Activated T-cell treated with anti-CD3 and anti-CD28 coated beads, Interleukin-2, amount 50 U/mL, for 24 hours (primary cell): Measurements from ENCODE around the gene HABP4.
"Not testable (repeated sequence)": the region's sequence is repeated elsewhere in the genome, so short reads cannot be mapped to it uniquely, and the experiment has no call there.

Experiments
- DNase-seq: peaks from one replicate; pipeline ENCODE4 v3.0.0-alpha.2; 2020
- H3K27ac Mint-ChIP-seq: 2 replicates; pipeline ENCODE4 v1.8.0; 2020; ENCODE audit warnings: mild to moderate bottlenecking, mixed read lengths
- H3K27me3 Mint-ChIP-seq: 2 replicates; pipeline ENCODE4 v1.8.0; 2020; ENCODE audit warnings: mixed read lengths
- H3K36me3 Mint-ChIP-seq: 2 replicates; pipeline ENCODE4 v1.8.0; 2020; ENCODE audit warnings: low read depth, mixed read lengths
- H3K4me1 Mint-ChIP-seq: 2 replicates; pipeline ENCODE4 v1.8.0; 2020; ENCODE audit warnings: low read depth, mixed read lengths
- H3K4me3 Mint-ChIP-seq: 2 replicates; pipeline ENCODE4 v1.8.0; 2020; ENCODE audit warnings: mild to moderate bottlenecking, moderate library complexity, mixed read lengths
- H3K9me3 Mint-ChIP-seq: 2 replicates; pipeline ENCODE4 v1.8.0; 2020; ENCODE audit warnings: mixed read lengths

HABP4 gene

GRCh38 chr9:96493757-96494156 lies 43.8 kb downstream of the HABP4 start:
- H3K36me3 Mint-ChIP-seq: peaks cover 32% of the 10 kb centered on the region
- H3K27ac Mint-ChIP-seq: no peak overlapping the region
- H3K4me3 Mint-ChIP-seq: no peak overlapping the region
- no peaks in the 10 kb centered on the region for H3K27me3 Mint-ChIP-seq
- peaks cover 16% of the 10 kb centered on the region for H3K4me1 Mint-ChIP-seq
- DNase-seq: no peak
- no peaks in the 10 kb centered on the region for H3K9me3 Mint-ChIP-seq

GRCh38 chr9:96494215-96494800 lies 44.3 kb downstream of the HABP4 start:
- no peaks in the 10 kb centered on the region for H3K9me3 Mint-ChIP-seq
- H3K27ac Mint-ChIP-seq: no peak overlapping the region
- no peaks in the 10 kb centered on the region for H3K27me3 Mint-ChIP-seq
- no peak for DNase-seq
- peaks cover 27% of the 10 kb centered on the region for H3K36me3 Mint-ChIP-seq
- no peak overlapping the region for H3K4me3 Mint-ChIP-seq
- H3K4me1 Mint-ChIP-seq: peaks cover 16% of the 10 kb centered on the region

- no peak overlapping the region for H3K27ac Mint-ChIP-seq
Measured at GRCh38 chr9:96495341-96495740, 45.4 kb downstream of the HABP4 start.

GRCh38 chr9:96496368-96497116 lies 46.6 kb downstream of the HABP4 start:
- Mint-ChIP-seq H3K4me1 (peaks cover 8% of the 10 kb centered on the region), H3K4me3 (no peak overlapping the region), H3K27ac (no peak overlapping the region), H3K9me3 (no peaks in the 10 kb centered on the region), H3K27me3 (no peaks in the 10 kb centered on the region), H3K36me3 (peaks cover 4% of the 10 kb centered on the region)
- no peak for DNase-seq

More at GRCh38 chr9:96495341-96495740, 45.4 kb downstream of the HABP4 start:
- no peaks in the 10 kb centered on the region for H3K9me3 Mint-ChIP-seq
- H3K4me1 Mint-ChIP-seq: peaks cover 16% of the 10 kb centered on the region
- H3K36me3 Mint-ChIP-seq: peaks cover 16% of the 10 kb centered on the region
- H3K27me3 Mint-ChIP-seq: no peaks in the 10 kb centered on the region
- no peak for DNase-seq
- no peak overlapping the region for H3K4me3 Mint-ChIP-seq

GRCh38 chr9:96497117-96497399 lies 47.1 kb downstream of the HABP4 start:
- Mint-ChIP-seq H3K4me3 (no peak overlapping the region), H3K27me3 (no peaks in the 10 kb centered on the region), H3K36me3 (no peaks in the 10 kb centered on the region), H3K27ac (no peak overlapping the region), H3K4me1 (peaks cover 3% of the 10 kb centered on the region), H3K9me3 (no peaks in the 10 kb centered on the region)
- DNase-seq: no peak

- H3K27ac Mint-ChIP-seq: no peak overlapping the region
- H3K9me3 Mint-ChIP-seq: no peaks in the 10 kb centered on the region
- no peaks in the 10 kb centered on the region for H3K36me3 Mint-ChIP-seq
- DNase-seq: no peak
- H3K4me3 Mint-ChIP-seq: no peak overlapping the region
- no peaks in the 10 kb centered on the region for H3K27me3 Mint-ChIP-seq
- no peaks in the 10 kb centered on the region for H3K4me1 Mint-ChIP-seq
Measured at GRCh38 chr9:96498796-96499195, 48.8 kb downstream of the HABP4 start.

GRCh38 chr9:96499257-96499656 lies 49.3 kb downstream of the HABP4 start:
- no peak overlapping the region for H3K27ac Mint-ChIP-seq
- no peaks in the 10 kb centered on the region for H3K36me3 Mint-ChIP-seq
- no peaks in the 10 kb centered on the region for H3K27me3 Mint-ChIP-seq
- H3K9me3 Mint-ChIP-seq: no peaks in the 10 kb centered on the region
- H3K4me3 Mint-ChIP-seq: no peak overlapping the region
- DNase-seq: no peak
- H3K4me1 Mint-ChIP-seq: no peaks in the 10 kb centered on the region

GRCh38 chr9:96500696-96501632 lies 51.0 kb downstream of the HABP4 start:
- Mint-ChIP-seq H3K4me1 (no peaks in the 10 kb centered on the region), H3K4me3 (no peak overlapping the region), H3K9me3 (no peaks in the 10 kb centered on the region), H3K36me3 (no peaks in the 10 kb centered on the region), H3K27me3 (no peaks in the 10 kb centered on the region), H3K27ac (no peak overlapping the region)
- no peak for DNase-seq

GRCh38 chr9:96501633-96502538 lies 51.9 kb downstream of the HABP4 start:
- H3K27ac Mint-ChIP-seq: no peak overlapping the region
- no peaks in the 10 kb centered on the region for H3K4me1 Mint-ChIP-seq
- H3K27me3 Mint-ChIP-seq: no peaks in the 10 kb centered on the region
- no peak overlapping the region for H3K4me3 Mint-ChIP-seq
- no peak for DNase-seq
- no peaks in the 10 kb centered on the region for H3K36me3 Mint-ChIP-seq
- no peaks in the 10 kb centered on the region for H3K9me3 Mint-ChIP-seq

GRCh38 chr9:96502539-96503373 lies 52.8 kb downstream of the HABP4 start:
- Mint-ChIP-seq H3K36me3 (no peaks in the 10 kb centered on the region), H3K27ac (no peak overlapping the region), H3K27me3 (no peaks in the 10 kb centered on the region), H3K9me3 (no peaks in the 10 kb centered on the region), H3K4me3 (no peak overlapping the region), H3K4me1 (no peaks in the 10 kb centered on the region)
- no peak for DNase-seq

GRCh38 chr9:96503374-96503748 lies 53.4 kb downstream of the HABP4 start:
- H3K4me3 Mint-ChIP-seq, DNase-seq, H3K36me3 Mint-ChIP-seq, H3K4me1 Mint-ChIP-seq, H3K9me3 Mint-ChIP-seq, H3K27ac Mint-ChIP-seq, H3K27me3 Mint-ChIP-seq: not testable (repeated sequence)

- H3K27ac Mint-ChIP-seq: no peak overlapping the region
- no peak for DNase-seq
- no peaks in the 10 kb centered on the region for H3K4me1 Mint-ChIP-seq
- peaks cover 2% of the 10 kb centered on the region for H3K36me3 Mint-ChIP-seq
- H3K27me3 Mint-ChIP-seq: no peaks in the 10 kb centered on the region
- H3K4me3 Mint-ChIP-seq: no peak overlapping the region
- no peaks in the 10 kb centered on the region for H3K9me3 Mint-ChIP-seq
Measured at GRCh38 chr9:96503918-96504317, 53.9 kb downstream of the HABP4 start.

GRCh38 chr9:96505316-96505991 lies 55.5 kb downstream of the HABP4 start:
- no peak overlapping the region for H3K4me3 Mint-ChIP-seq
- H3K36me3 Mint-ChIP-seq: peaks cover 2% of the 10 kb centered on the region
- H3K9me3 Mint-ChIP-seq: no peaks in the 10 kb centered on the region
- no peak overlapping the region for H3K27ac Mint-ChIP-seq
- DNase-seq: no peak
- no peaks in the 10 kb centered on the region for H3K27me3 Mint-ChIP-seq
- H3K4me1 Mint-ChIP-seq: peaks cover 6% of the 10 kb centered on the region
